ENCODE data around the gene RRM2.

DNA sequence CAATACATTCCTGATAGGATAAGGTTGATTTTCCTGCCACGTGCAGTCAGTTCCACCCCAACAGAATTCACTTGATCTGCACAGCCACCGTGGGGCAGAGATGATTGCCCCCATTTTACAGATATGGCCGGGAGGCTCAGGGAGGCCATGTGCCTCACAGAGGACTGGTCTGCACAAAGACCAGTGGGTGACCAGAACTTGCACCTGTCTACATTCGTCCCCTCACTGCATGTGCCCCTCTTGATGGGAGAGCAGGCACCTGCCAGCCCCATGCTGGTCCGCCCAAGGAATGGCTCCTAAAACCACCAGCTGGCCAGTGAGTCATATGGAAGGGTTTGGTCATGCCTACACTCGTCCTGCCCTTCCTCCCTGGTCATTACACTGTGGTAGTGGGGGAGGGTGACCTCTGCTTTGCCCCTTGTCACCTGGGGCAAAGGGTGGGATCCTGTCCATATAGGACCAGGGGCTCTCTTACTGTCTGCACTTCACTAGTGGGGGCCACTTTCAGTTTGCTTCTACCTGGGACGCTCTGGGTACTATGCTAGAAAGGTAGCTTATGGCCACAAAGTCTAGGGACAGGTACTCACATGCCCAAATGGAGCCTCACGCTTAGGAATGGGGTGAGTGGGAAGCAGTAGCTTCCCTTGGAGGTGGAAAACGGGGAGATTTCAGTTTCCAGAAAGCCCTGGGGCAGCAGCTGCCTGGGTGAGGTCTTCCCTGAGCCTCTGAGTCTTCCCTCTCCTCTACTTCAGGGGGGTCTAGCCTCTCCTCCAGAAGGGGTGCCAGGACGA is 14.7 kb downstream of the RRM2 start:
- TF ChIP-seq, protein P1, sequence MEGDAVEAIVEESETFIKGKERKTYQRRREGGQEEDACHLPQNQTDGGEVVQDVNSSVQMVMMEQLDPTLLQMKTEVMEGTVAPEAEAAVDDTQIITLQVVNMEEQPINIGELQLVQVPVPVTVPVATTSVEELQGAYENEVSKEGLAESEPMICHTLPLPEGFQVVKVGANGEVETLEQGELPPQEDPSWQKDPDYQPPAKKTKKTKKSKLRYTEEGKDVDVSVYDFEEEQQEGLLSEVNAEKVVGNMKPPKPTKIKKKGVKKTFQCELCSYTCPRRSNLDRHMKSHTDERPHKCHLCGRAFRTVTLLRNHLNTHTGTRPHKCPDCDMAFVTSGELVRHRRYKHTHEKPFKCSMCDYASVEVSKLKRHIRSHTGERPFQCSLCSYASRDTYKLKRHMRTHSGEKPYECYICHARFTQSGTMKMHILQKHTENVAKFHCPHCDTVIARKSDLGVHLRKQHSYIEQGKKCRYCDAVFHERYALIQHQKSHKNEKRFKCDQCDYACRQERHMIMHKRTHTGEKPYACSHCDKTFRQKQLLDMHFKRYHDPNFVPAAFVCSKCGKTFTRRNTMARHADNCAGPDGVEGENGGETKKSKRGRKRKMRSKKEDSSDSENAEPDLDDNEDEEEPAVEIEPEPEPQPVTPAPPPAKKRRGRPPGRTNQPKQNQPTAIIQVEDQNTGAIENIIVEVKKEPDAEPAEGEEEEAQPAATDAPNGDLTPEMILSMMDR (conservative IDR thresholded peaks at IDR 0.05; ENCODE audit: low read length) = no peak
- no peak for TF ChIP-seq EZH2phosphoT487 (IDR thresholded peaks at IDR 0.05; ENCODE audit: borderline replicate concordance)

Data from Loucy (cell line).